Mammary epithelial cell (primary cell): ENCODE measurements around the gene FRMD5.

Experiments used
- CTCF ChIP-seq, 2 donors: IDR thresholded peaks in 1 of 2; conservative IDR thresholded peaks in 1 of 2; 2 replicates each; pipeline ENCODE4 v1.5.1; 2011 to 2012; ENCODE audit warnings: inconsistent platforms in 2 of 2, low read length in 2 of 2, mild to moderate bottlenecking in 2 of 2, control low read depth in 1 of 2, low read depth in 1 of 2; ENCODE audit not compliant: insufficient read depth in 1 of 2; ENCODE audit errors: extremely low read depth in 1 of 2
- EZH2 ChIP-seq: IDR thresholded peaks from 2 replicates; pipeline ENCODE4 v1.6.1; 2012; ENCODE audit warnings: low read length, inconsistent platforms, borderline replicate concordance

DNA sequence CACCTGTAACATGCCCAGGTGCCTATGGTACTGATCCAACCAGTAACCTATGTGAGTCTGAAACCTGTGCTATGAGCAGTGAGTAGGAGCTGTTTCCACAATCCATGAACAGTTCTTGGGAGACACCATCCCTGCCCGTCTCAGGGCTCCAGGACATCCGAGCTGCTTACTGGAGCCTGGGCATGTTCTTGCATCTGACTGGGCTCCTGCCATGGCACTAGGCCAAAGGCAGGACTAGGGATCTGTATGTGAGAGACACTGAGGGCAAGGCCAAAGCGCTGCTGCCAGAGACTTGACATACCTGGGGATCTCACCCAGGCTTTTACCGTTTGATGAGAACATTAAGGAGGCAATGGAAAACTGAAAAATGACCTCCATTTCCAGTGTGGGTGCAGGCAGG, 308.5 kb downstream of the FRMD5 start:
- TF ChIP-seq CTCF (conservative IDR thresholded peaks at IDR 0.05 in 1 of 2, IDR thresholded peaks at IDR 0.05 in 1 of 2; ENCODE audit: extremely low read depth in 1 of 2, insufficient read depth in 1 of 2, low read depth in 1 of 2, low read length in 2 of 2) (no peak), EZH2 (no peak)
